IMR-90 (cell line): ENCODE data around the gene ADRA2C. TPM values are rescaled to one million over a fixed set of nuclear protein-coding genes. Genes with fewer than 3 reads are reported as not detected.

Experiments used
- ATAC-seq: fragments of 200-7000 bp; cut with Tn5 transposase; 2 replicates; pipeline ENCODE4 v1.9.1; 2020; ENCODE audit warnings: low read depth, mild to moderate bottlenecking, moderate library complexity
- BruUV-seq: library from RNA; stranded (reverse); fragments of 400-500 nt; replicated peaks from 2 replicates; lab custom pipeline; 2021; lab: Mats Ljungman, UMichigan
- CTCF ChIA-PET: fragments of 300-600 bp; formaldehyde crosslinking; extraction: SDS; loops from one replicate; lab custom pipeline; 2021; ENCODE audit warnings: antibody characterized with exemption; lab: Yijun Ruan, JAX
- POLR2A ChIA-PET: fragments of 300-600 bp; sonication (Branson Sonifier 250); formaldehyde crosslinking; loops from one replicate; lab custom pipeline; 2022; ENCODE audit warnings: antibody characterized with exemption; ENCODE audit not compliant: unreplicated experiment; lab: Charles Lee
- DNase-seq: peaks from one replicate; pipeline ENCODE4 v3.0.0; 2013
- H2AFZ ChIP-seq: replicated peaks from 2 replicates; pipeline ENCODE3; 2013; ENCODE audit warnings: low read length, mild to moderate bottlenecking; ENCODE audit not compliant: poor library complexity
- H2AK5ac ChIP-seq: 2 replicates; pipeline ENCODE4 v1.6.1; 2013; ENCODE audit warnings: low read depth, low read length, inconsistent platforms
- H2AK9ac ChIP-seq: replicated peaks from 2 replicates; pipeline ENCODE3; 2013; ENCODE audit warnings: mild to moderate bottlenecking, low read depth, low read length, moderate library complexity; ENCODE audit not compliant: poor library complexity
- H2BK120ac ChIP-seq: 2 replicates; pipeline ENCODE4 v1.6.1; 2013; ENCODE audit warnings: low read depth, low read length, inconsistent platforms
- H2BK15ac ChIP-seq: 3 replicates; pipeline ENCODE4 v1.6.1; 2013; ENCODE audit warnings: low read depth, low read length, inconsistent platforms
- H2BK20ac ChIP-seq: 2 replicates; pipeline ENCODE4 v1.6.1; 2013; ENCODE audit warnings: low read depth, mild to moderate bottlenecking, inconsistent platforms, low read length, moderate library complexity
- H2BK5ac ChIP-seq: 2 replicates; pipeline ENCODE4 v1.6.1; 2013; ENCODE audit warnings: mild to moderate bottlenecking, low read depth, low read length, inconsistent platforms; ENCODE audit not compliant: poor library complexity, severe bottlenecking
- H3K14ac ChIP-seq: replicated peaks from 2 replicates; pipeline ENCODE4 v1.6.1; 2013; ENCODE audit warnings: low read depth, low read length, inconsistent platforms
- H3K18ac ChIP-seq: 2 replicates; pipeline ENCODE4 v1.6.1; 2013; ENCODE audit warnings: low read depth, low read length, control low read depth
- H3K23ac ChIP-seq: 2 replicates; pipeline ENCODE4 v1.6.1; 2013; ENCODE audit warnings: low read depth, low read length, inconsistent platforms
- H3K27ac ChIP-seq: 2 replicates; pipeline ENCODE4 v1.5.1; 2013; ENCODE audit warnings: mild to moderate bottlenecking, control low read depth, low read length; ENCODE audit not compliant: insufficient read depth
- H3K27me3 ChIP-seq: 2 replicates; pipeline ENCODE4 v1.6.1; 2013; ENCODE audit warnings: low read length; ENCODE audit not compliant: control insufficient read depth, insufficient read depth
- H3K36me3 ChIP-seq: 2 replicates; pipeline ENCODE4 v1.6.1; 2013; ENCODE audit warnings: low read length, mixed read lengths; ENCODE audit not compliant: control insufficient read depth, insufficient read depth
- H3K4ac ChIP-seq: 2 replicates; pipeline ENCODE4 v1.6.1; 2013; ENCODE audit warnings: low read depth, low read length, inconsistent platforms
- H3K4me1 ChIP-seq: 2 replicates; pipeline ENCODE4 v1.6.1; 2013; ENCODE audit warnings: low read length, mixed read lengths; ENCODE audit not compliant: control insufficient read depth, insufficient read depth
- H3K4me2 ChIP-seq: 2 replicates; pipeline ENCODE4 v1.6.1; 2013; ENCODE audit warnings: low read depth, mild to moderate bottlenecking, control low read depth, low read length, moderate library complexity
- H3K4me3 ChIP-seq: 2 replicates; pipeline ENCODE4 v1.5.1; 2013; ENCODE audit warnings: low read depth, mild to moderate bottlenecking, control low read depth, low read length, moderate library complexity; ENCODE audit not compliant: insufficient read depth
- H3K56ac ChIP-seq: 2 replicates; pipeline ENCODE4 v1.6.1; 2013; ENCODE audit warnings: low read length, inconsistent platforms; ENCODE audit not compliant: insufficient read depth; ENCODE audit errors: extremely low read depth
- H3K79me1 ChIP-seq, 2 experiments: 2 replicates each; pipeline ENCODE4 v1.6.1; 2013; ENCODE audit warnings: low read length in 2 of 2, inconsistent platforms in 1 of 2, low read depth in 1 of 2
- H3K9ac ChIP-seq: 2 replicates; pipeline ENCODE4 v1.6.1; 2013; ENCODE audit warnings: low read depth, low read length, control low read depth
- H3K9me1 ChIP-seq: 2 replicates; pipeline ENCODE4 v1.6.1; 2013; ENCODE audit warnings: low read length, inconsistent platforms; ENCODE audit not compliant: insufficient read depth
- H3K9me3 ChIP-seq: 2 replicates; pipeline ENCODE4 v1.6.1; 2013; ENCODE audit warnings: low read length; ENCODE audit not compliant: control insufficient read depth, insufficient read depth
- H4K20me1 ChIP-seq: 2 replicates; pipeline ENCODE4 v1.6.1; 2013; ENCODE audit warnings: low read length, inconsistent platforms; ENCODE audit not compliant: insufficient read depth
- H4K5ac ChIP-seq: 2 replicates; pipeline ENCODE4 v1.6.1; 2013; ENCODE audit warnings: mild to moderate bottlenecking, low read depth, low read length, control low read depth
- H4K8ac ChIP-seq, 2 experiments: 2 replicates each; pipeline ENCODE4 v1.6.1; 2013; ENCODE audit warnings: low read depth in 2 of 2, low read length in 2 of 2, control low read depth in 1 of 2, inconsistent platforms in 1 of 2
- H4K91ac ChIP-seq: 2 replicates; pipeline ENCODE4 v1.6.1; 2013; ENCODE audit warnings: low read depth, low read length, inconsistent platforms; ENCODE audit not compliant: insufficient read depth
- BHLHE40 ChIP-seq: fragments of 150-350 bp; IDR thresholded peaks from 2 replicates; pipeline ENCODE4 v1.6.1; 2016; ENCODE audit warnings: mild to moderate bottlenecking, low read depth, low read length
- CEBPB ChIP-seq: IDR thresholded peaks from 2 replicates; pipeline ENCODE4 v1.6.1; 2012; ENCODE audit warnings: low read depth, low read length, improper control_type of control experiment
- CHD1 ChIP-seq: IDR thresholded peaks from 2 replicates; pipeline ENCODE4 v1.6.1; 2012; ENCODE audit warnings: low read depth, low read length, improper control_type of control experiment
- CTCF ChIP-seq: conservative IDR thresholded peaks from 2 replicates; pipeline ENCODE4 v1.5.1; 2012; ENCODE audit warnings: mild to moderate bottlenecking, low read depth, low read length, improper control_type of control experiment
- ELK1 ChIP-seq: fragments of 150-350 bp; IDR thresholded peaks from 2 replicates; pipeline ENCODE4 v1.6.1; 2016; ENCODE audit warnings: low read depth, mild to moderate bottlenecking, low read length, moderate library complexity, borderline replicate concordance
- FOS ChIP-seq: fragments of 150-350 bp; IDR thresholded peaks from 2 replicates; pipeline ENCODE4 v1.6.1; 2016; ENCODE audit warnings: low read depth, low read length
- MAFK ChIP-seq: IDR thresholded peaks from 2 replicates; pipeline ENCODE4 v1.6.1; 2012; ENCODE audit warnings: low read depth, low read length, improper control_type of control experiment
- MAZ ChIP-seq: IDR thresholded peaks from 2 replicates; pipeline ENCODE4 v1.6.1; 2012; ENCODE audit warnings: low read depth, mild to moderate bottlenecking, low read length, improper control_type of control experiment, moderate library complexity, borderline replicate concordance
- MXI1 ChIP-seq: IDR thresholded peaks from 2 replicates; pipeline ENCODE4 v1.6.1; 2012; ENCODE audit warnings: low read depth, mild to moderate bottlenecking, low read length, moderate library complexity, borderline replicate concordance
- NFE2L2 ChIP-seq: fragments of 150-350 bp; IDR thresholded peaks from 2 replicates; pipeline ENCODE4 v1.6.1; 2016; ENCODE audit warnings: low read depth, mild to moderate bottlenecking, low read length
- POLR2A ChIP-seq: IDR thresholded peaks from 2 replicates; pipeline ENCODE4 v1.6.1; 2012; ENCODE audit warnings: mild to moderate bottlenecking, low read depth, low read length
- RAD21 ChIP-seq: IDR thresholded peaks from 2 replicates; pipeline ENCODE4 v1.6.1; 2012; ENCODE audit warnings: low read length, improper control_type of control experiment
- RCOR1 ChIP-seq: IDR thresholded peaks from 2 replicates; pipeline ENCODE4 v1.6.1; 2012; ENCODE audit warnings: mild to moderate bottlenecking, low read length, improper control_type of control experiment; ENCODE audit not compliant: insufficient replicate concordance
- SMC3 ChIP-seq: fragments of 150-350 bp; IDR thresholded peaks from 2 replicates; pipeline ENCODE4 v1.6.1; 2016; ENCODE audit warnings: low read depth, mild to moderate bottlenecking, antibody characterized with exemption, low read length, moderate library complexity
- USF2 ChIP-seq: fragments of 150-350 bp; IDR thresholded peaks from 2 replicates; pipeline ENCODE4 v1.6.1; 2017; ENCODE audit warnings: mild to moderate bottlenecking, antibody characterized with exemption, low read length, low read depth
- WGBS, 2 experiments: methylation state at CpG; one replicate each; pipeline versions ENCODE4 v1.1.5 to v1.1.7; 2013; ENCODE audit warnings: missing lambda C conversion rate in 2 of 2; ENCODE audit not compliant: insufficient read length in 1 of 2; ENCODE audit errors: extremely low coverage in 2 of 2; 5-methylcytosine and 5-hydroxymethylcytosine counted together
- dilution Hi-C: fragments of 300-500 bp; cut with HindIII; formaldehyde crosslinking; loops from one replicate; pipeline ENCODE4 v1.14.3; 2018; ENCODE audit warnings: low sequenced_read_pairs; ENCODE audit not compliant: unreplicated experiment
- in situ Hi-C: fragments of 300-500 bp; cut with MboI; formaldehyde crosslinking; loops from 3 replicates; pipeline ENCODE4 v1.14.3; 2019; ENCODE audit warnings: low sequenced_read_pairs, inconsistent platforms, mixed read lengths
- intact Hi-C: fragments of 100-400 bp; cut with micrococcal nuclease; formaldehyde crosslinking; loops from 2 replicates; pipeline ENCODE4 v1.10.0; 2022
- polyA plus RNA-seq, 3 experiments: library from polyadenylated mRNA; depleted of rRNA; stranded (reverse); fragments of >200 nt; gene quantifications; 2 replicates each; pipeline ENCODE4 v1.2.3, GENCODE V29; 2012; ENCODE audit warnings: low replicate concordance in 1 of 3
- total RNA-seq: library from RNA; depleted of rRNA; stranded (reverse); fragments of >200 nt; gene quantifications from 2 replicates; pipeline ENCODE4 v1.2.3, GENCODE V29; 2012

Gene ADRA2C
- total and polyA plus RNA-seq, 2 of the 4 experiments (the other 2 are of a cell fraction), result under 0.01 to 0.14 TPM

GRCh38 chr4:3736290-3736689 is 29.9 kb upstream of the ADRA2C start:
- no peak overlapping the region for H4K8ac ChIP-seq
- no peaks in the 10 kb centered on the region for H3K9me1 ChIP-seq
- no peak overlapping the region for H3K4me3 ChIP-seq
- no peak overlapping the region for H4K5ac ChIP-seq
- no peak overlapping the region for H2BK120ac ChIP-seq
- 20% methylated on average over 1 of the region's 5 CpGs; no CpG with 5 or more reads in 1 of the 2 experiments for WGBS, 2 experiments
- ChIA-PET CTCF (no interaction called here), POLR2A (no interaction called here)
- H3K9ac ChIP-seq, result no peak overlapping the region
- H2AK5ac ChIP-seq, result no peak overlapping the region
- no peak overlapping the region for H3K27ac ChIP-seq
- H2BK15ac ChIP-seq, result no peak overlapping the region
- H2BK5ac ChIP-seq, result no peak overlapping the region
- H3K23ac ChIP-seq, result no peak overlapping the region
- H3K79me1 ChIP-seq, result no peaks in the 10 kb centered on the region
- no peak overlapping the region for H2AFZ ChIP-seq
- no peak for TF ChIP-seq SMC3
- TF ChIP-seq MAFK, result no peak
- TF ChIP-seq CHD1, result no peak
- TF ChIP-seq POLR2A, result no peak
- TF ChIP-seq MXI1, result no peak
- no peak for TF ChIP-seq NFE2L2
- TF ChIP-seq USF2, result no peak
- no peak for TF ChIP-seq CTCF
- no peak for TF ChIP-seq ELK1
- no peak for TF ChIP-seq RCOR1
- no peak for TF ChIP-seq CEBPB
- no peak for TF ChIP-seq FOS
- no peak for TF ChIP-seq MAZ
- TF ChIP-seq RAD21, result no peak
- no peak for TF ChIP-seq BHLHE40
- in situ Hi-C loops, result no loop called here
- H3K56ac ChIP-seq, result no peak overlapping the region
- dilution Hi-C loops, result no loop called here
- no peak for DNase-seq
- no peak overlapping the region for H3K14ac ChIP-seq
- no peak for ATAC-seq
- H3K36me3 ChIP-seq, result no peaks in the 10 kb centered on the region
- H4K20me1 ChIP-seq, result no peaks in the 10 kb centered on the region
- peaks cover 40% of the 10 kb centered on the region for H3K27me3 ChIP-seq
- no TSS peak for BruUV-seq
- no peak overlapping the region for H2BK20ac ChIP-seq
- no peak overlapping the region for H4K91ac ChIP-seq
- no peak overlapping the region for H3K4ac ChIP-seq
- no peaks in the 10 kb centered on the region for H3K4me1 ChIP-seq
- peaks cover 3% of the 10 kb centered on the region for H3K9me3 ChIP-seq
- no peak overlapping the region for H2AK9ac ChIP-seq
- H3K4me2 ChIP-seq, result no peak overlapping the region
- H3K18ac ChIP-seq, result no peak overlapping the region
- intact Hi-C loops, result no loop called here
